ENCODE data around the gene ORAI2.
A peak's percentile ranks its signal among the peaks of the same experiment; 100 is the strongest.
"Not testable (repeated sequence)": the region's sequence is repeated elsewhere in the genome, so short reads cannot be mapped to it uniquely, and the experiment has no call there.

The ORAI2 gene

DNA sequence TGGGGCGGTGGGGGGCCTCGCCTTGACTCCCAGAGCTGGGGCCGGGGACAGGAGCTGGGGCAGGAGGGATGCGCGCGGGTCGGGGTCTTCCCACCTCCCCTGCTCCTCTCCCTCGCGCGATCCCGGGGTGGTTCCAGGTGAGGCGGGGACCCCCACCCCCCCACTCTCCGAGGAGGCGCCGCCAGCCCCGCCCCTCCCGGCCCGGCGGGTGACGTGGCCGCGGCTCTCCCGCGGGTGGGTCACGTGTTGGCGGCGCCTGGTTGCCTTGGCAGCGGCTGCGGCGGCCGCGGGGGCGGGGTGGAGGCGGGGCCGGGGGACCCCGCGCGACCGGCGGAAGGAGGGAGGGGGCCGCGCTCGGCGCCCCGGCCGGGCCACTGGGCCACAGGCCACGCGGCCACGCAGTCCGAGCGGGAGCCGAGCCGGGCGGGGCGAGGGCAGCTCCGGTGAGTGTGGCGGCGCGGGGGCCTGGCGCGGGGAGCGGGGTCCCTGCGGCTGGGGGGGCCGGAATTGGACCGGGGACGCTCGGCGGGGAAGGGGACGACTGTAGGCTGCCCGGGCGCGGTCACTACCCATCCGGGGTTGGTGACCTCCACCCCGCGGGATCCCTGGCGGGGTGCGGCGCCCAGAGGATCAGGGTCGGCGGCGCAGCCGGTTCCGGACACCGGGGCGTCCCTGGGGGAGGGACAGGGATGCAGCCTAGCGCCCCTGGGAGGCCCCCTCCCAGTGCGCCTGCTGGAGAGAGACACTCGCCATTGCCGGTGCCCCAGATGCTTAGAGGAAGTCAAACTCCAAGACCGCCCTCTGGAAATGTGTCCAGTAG lies at the start of gene ORAI2:
TSS of gene ORAI2 (plus strand) at position 357 of the 820 bp plus-strand sequence. CDS start 5,382 bp downstream, outside the sequence.
- peak; percentile 62 for DNase-seq

- DNase-seq: no peak
Measured at GRCh38 chr7:102387064-102387463, 46.3 kb upstream of the ORAI2 start.

DNA sequence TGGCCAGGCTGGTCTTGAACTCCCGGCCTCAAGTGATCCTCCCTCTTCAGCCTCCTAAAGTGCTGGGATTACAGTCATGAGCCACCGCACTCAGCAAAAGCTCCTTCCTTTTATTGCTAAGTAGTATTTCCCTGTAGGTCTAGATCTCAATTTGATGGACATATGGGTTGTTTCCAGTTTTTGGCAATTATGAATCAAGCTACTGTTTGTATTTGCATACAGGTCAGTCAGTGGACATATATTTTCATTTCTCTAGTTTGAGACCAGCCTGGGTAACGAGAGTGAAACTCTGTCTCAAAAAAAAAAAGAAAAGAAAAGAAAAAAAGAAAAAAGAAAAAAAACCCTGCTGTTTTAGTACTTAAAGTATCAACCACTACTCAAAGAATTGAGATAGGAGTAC lies 43.6 kb upstream of the ORAI2 start:
- DNase-seq: no peak

DNA sequence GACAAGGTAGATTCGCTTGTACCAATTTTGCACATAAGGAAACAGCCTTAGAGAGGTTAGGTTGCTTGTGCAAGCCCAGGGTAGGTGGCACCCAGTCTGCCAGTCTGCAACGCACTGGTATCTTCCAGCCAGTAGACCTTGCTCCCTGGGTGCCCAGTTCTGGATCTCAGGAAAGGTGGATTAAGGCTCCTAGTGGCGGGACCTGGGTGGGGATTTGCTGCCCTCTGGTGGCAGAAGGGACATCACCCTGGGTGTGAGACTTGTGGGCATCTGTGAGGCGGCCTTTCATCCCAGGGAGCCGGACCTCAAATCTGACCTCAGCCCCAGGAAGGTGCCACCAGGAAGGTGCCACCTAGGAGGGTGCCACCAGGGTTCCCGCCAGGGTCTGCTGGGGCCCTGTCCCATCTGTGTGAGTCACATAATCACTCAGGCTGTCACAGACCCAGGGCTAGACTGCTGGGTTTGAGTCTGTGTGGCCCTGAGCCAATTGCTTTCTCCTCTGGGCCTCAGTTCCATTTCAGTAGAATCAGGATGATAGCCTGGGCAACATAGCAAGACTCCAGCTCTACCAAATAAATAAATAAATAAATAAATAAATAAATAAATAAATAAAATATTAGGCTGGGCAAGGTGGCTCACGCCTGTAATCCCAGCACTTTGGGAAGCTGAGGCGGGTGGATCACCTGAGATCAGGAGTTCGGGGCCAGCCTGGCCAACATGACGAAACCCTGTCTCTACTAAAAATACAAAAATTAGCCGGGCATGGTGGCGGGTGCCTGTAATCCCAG lies 42.5 kb upstream of the ORAI2 start:
- DNase-seq: peak; percentile 68

DNA sequence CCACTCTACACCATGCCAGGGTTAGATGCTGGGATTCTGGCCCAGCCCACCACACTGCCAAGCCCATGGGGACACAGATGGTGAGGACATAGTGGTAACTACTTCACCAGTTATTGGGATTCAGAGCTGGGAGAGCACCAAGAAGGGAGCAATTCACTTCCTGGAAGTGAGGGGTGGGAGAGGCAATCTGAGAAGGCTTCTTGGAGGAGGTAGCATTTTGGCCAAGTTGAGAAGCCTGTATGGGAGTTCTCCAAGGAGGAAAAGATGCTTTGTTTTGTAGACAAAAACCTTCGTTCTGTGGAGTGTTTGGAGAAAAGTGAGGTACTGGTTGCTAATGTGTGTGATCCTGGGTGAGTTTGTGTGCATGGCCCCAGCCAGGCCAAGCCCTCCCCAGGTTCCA lies 41.0 kb upstream of the ORAI2 start:
- DNase-seq: no peak

GRCh38 chr7:102393467-102393866 lies 39.9 kb upstream of the ORAI2 start:
- no peak for DNase-seq

DNA sequence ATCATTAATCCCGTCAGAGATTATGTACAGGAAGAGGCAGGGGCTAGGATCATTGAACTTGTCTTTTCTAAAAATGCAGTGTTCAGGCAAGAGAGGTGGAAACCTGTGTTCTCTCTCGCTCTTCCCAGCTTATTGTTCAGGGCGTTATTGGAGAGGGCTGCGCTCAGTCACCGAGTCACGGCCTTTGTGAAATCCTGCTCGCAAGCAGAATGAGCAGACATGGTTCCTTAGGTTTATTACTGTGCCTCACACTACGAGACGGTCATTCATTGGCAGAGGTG lies 37.8 kb upstream of the ORAI2 start:
- DNase-seq: no peak

DNA sequence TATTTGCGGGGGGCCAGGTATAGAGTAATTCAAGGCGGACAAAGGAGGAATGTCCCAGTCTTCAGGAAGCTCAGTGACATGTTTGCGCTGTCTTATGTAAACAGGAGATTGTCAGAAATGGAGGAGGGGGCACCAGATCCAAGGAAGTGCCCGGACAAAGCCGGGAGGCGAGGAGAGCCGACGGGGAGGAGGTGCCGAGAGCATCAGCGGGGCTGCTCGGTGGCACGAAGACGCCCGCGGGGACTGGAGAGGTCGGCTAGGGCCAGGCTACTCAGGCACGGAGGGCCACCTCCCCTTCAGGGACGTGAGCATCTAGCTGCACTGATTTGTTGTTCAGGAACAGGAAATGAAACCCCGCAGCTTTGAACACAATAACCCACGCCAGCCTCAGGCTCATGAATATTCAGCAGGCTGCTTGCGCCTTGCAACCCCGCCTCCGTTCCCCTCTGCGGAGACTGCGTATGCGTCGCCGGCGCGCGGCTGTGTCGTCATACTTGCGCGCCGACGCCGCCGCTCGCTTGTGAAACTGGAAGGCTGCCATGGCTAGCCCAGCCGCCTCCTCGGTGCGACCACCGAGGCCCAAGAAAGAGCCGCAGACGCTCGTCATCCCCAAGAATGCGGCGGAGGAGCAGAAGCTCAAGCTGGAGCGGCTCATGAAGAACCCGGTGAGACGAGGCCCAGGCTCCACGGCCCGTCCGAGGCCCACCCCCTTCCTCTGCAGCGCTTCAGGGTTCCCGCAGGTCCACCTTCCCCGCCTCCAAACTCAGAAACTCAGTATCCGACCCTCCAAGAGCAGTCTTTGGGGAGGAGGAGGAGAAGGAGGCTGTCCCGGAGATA lies 37.3 kb upstream of the ORAI2 start, which contains the start of gene PRKRIP1:
TSS of gene PRKRIP1 (plus strand) at position 491 of the 837 bp plus-strand sequence. CDS start at position 540, 49 bp downstream.
- DNase-seq: peak; percentile 88

- no peak for DNase-seq
Measured at GRCh38 chr7:102396710-102397019, 36.7 kb upstream of the ORAI2 start.

- DNase-seq: no peak
Measured at GRCh38 chr7:102398543-102398942, 34.8 kb upstream of the ORAI2 start.

DNA sequence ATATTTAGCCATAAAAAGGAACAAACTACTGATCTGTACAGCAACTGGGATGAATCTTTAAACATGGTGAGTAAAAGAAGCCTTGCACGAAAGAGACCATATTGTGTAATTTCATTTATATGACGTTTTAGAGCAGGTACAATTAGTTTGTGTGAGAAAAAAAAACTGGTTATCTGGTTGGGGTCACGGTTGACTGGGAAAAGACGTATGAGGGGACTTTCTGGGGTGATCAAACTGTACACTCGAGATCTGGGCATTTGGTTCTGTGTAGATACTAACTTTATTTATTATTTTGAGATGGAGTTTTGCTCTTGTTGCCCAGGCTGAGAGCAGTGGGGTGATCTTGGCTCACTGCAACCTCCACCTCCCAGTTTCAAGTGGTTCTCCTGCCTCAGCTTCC lies 33.0 kb upstream of the ORAI2 start:
- no peak for DNase-seq

DNA sequence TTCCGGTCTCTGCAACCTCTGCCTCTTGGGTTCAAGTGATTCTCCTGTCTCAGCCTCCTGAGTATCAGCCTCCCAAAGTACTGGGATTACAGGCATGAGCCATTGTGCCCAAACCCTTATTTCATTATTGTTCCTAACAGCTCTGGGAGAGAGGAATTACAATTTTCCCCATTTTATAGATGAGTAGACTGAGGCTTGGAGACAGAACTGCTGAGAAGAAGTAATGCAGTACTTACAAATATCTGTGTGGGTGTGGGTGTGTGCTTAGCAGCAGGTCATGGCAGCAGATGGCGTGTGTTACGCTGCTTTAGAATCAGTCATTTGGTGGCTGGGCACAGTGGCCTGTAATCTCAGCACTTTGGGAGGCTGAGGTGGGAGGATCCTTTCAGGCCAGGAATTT lies 29.8 kb upstream of the ORAI2 start:
- DNase-seq: no peak

DNA sequence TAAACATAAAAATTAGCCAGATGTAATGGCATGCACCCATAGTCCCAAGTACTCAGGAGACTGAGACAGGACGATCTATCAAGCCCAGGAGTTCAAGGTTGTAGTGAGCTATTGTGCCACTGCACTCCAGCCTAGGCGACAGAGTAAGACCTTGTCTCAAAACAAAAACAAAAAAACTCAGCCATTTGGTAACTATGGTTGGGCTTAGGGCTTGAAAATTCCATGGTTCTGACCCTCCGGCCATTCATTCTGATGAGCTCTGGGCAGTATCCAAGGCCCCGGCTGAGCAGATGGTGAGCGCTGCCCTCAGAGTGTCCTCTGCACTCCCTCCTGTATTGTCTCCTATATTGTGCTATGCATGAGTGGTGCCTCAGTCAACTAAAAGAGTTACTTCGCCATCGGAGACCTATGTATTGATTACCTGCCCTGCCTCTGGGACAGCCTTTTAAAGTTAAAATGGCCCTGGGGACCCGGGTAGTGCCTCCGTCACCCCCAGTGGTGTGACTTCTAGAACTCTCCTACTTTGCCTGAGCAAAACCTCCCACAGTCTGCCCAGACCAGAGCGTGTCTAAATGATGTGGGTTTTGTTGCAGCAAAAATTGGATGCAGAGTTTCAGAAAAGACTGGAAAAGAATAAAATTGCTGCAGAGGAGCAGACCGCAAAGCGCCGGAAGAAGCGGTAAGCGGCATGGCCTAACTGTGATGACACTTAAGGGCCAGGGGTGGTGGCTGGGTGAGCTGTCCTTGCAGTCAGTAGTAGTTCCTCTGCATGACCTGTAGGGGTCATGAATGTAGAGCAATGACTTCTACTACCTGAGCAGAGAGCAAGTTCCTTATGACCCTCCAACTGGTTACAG lies 29.1 kb upstream of the ORAI2 start:
- no peak for DNase-seq

DNA sequence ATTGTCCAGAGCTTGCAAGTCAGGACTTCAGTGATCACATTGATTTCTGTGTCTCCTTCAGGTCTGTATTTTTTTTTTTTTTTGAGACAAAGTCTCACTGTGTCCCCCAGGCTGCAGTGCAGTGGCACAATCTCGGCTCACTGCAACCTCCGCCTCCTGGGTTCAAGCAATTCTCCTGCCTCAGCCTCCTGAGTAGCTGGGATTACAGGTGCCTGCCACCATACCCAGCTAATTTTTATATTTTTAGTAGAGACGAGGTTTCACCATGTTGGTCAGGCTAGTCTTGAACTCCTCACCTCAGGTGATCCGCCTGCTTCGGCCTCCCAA lies 28.6 kb upstream of the ORAI2 start:
- not testable (repeated sequence) for DNase-seq

- no peak for DNase-seq
Measured at GRCh38 chr7:102407910-102408309, 25.5 kb upstream of the ORAI2 start.

DNA sequence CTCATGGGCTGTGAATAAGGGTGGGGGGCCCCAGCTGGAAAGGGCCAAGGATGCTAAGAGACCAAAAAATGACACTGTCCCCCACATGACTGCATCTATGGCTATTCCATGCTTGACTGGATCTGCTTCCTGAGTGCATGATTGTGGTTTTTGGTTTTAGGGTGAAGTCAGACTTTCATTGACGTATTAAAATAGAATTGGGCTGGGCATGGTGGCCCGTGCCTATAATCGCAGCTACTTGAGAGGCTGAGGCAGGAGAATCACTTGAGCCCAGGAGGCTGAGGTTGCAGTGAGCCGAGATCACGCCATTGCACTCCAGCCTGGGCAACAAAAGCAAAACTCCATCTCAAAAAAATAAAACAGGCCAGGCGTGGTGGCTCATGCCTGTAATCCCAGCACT lies 24.8 kb upstream of the ORAI2 start:
- DNase-seq: not testable (repeated sequence)

DNA sequence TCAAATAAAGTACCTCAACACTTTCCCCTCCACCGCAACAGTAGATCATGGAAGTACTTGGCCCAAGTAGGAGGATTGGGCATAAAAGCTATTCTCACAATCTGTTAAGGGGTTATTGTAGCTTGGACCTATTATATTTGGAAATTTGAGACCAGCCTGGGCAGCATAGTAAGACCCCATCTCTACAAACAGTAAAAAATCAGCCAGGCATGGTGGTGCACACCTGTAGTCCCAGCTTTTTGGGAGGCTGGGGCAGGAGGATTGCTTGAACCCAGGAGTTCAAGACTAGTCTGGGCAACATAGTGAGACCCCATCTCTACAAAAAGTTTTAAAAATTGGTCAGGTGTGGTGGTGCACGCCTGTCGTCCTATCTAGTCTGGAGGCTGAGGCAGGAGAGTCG lies 24.0 kb upstream of the ORAI2 start:
- DNase-seq: no peak

DNA sequence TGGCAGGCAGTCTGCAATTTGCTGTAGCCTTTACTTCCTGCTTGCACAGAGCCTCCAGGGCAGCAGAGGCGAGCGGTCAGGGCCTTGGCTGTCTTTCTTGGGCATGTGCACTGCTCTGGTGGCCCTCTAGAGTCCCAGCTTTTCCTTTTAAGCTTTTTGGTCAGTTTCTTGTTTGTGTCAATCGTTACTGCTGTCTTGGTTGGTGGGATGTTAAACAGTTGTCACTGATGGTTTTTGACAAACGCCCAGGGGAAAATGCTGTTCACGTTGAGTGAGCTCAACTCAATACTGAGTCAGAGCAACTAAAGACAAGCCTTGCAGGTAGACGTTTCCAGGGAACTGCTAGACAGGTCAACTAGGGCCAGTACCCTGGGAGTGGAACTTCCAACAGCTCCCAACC lies 23.3 kb upstream of the ORAI2 start:
- DNase-seq: no peak

GRCh38 chr7:102410918-102411317 lies 22.5 kb upstream of the ORAI2 start:
- DNase-seq: no peak

GRCh38 chr7:102412548-102412947 lies 20.8 kb upstream of the ORAI2 start:
- no peak for DNase-seq

- DNase-seq: no peak
Measured at GRCh38 chr7:102413091-102413490, 20.3 kb upstream of the ORAI2 start.

DNA sequence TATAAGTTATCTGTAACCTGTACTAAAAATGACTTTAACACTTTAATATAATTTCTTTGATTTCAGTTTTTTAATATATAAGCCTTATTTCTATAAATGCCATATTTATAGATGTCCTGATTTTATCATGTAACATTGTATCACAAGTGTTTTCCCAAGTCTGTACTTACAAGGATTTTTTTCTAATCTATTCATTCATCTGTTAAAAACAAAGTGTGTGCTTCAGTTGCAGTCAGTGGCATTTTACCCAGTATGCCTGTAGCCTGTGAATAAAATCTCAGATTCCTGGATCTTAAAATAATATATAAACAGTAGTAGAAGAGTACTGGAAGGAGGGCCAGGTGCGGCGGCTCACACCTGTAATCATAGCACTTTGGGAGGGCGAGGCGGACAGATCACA lies 19.8 kb upstream of the ORAI2 start:
- no peak for DNase-seq
